Mucosa of rectum (tissue), 2 donors: ENCODE data around the gene CHCHD6.

Source experiments
- H3K27ac ChIP-seq, 2 donors: one replicate each; pipeline ENCODE4 v1.7.0; 2013; ENCODE audit warnings: inconsistent platforms in 2 of 2, low read depth in 2 of 2, low read length in 2 of 2
- H3K27me3 ChIP-seq, 2 donors: one replicate each; pipeline ENCODE4 v1.7.0; 2013; ENCODE audit warnings: low read length in 2 of 2; ENCODE audit not compliant: control insufficient read depth in 2 of 2, insufficient read depth in 2 of 2
- H3K36me3 ChIP-seq, 2 donors: one replicate each; pipeline ENCODE4 v1.7.0; 2013; ENCODE audit warnings: low read length in 2 of 2; ENCODE audit not compliant: control insufficient read depth in 2 of 2, insufficient read depth in 2 of 2
- H3K4me1 ChIP-seq, 2 donors: one replicate each; pipeline ENCODE4 v1.7.0; 2013; ENCODE audit warnings: low read length in 2 of 2, mild to moderate bottlenecking in 1 of 2; ENCODE audit not compliant: control insufficient read depth in 2 of 2, insufficient read depth in 2 of 2
- H3K4me3 ChIP-seq, 2 donors: one replicate each; pipeline ENCODE4 v1.7.0; 2013; ENCODE audit warnings: low read length in 2 of 2
- H3K9ac ChIP-seq, 2 donors: one replicate each; pipeline ENCODE4 v1.7.0; 2013; ENCODE audit warnings: low read length in 2 of 2, low read depth in 1 of 2, mild to moderate bottlenecking in 1 of 2
- H3K9me3 ChIP-seq, 2 donors: one replicate each; pipeline ENCODE4 v1.7.0; 2013; ENCODE audit warnings: low read length in 2 of 2; ENCODE audit not compliant: control insufficient read depth in 2 of 2
- donor health status: healthy.
- donor health status: Normal muscosa, but diverticular disease.

CHCHD6 gene

GRCh38 chr3:127009531-127009930 lies 305.5 kb downstream of the CHCHD6 start:
- Histone ChIP-seq H3K36me3 (peaks cover 0 to 4% of the 10 kb centered on the region in 2 donors), H3K9ac (no peak overlapping the region), H3K4me1 (no peaks in the 10 kb centered on the region), H3K4me3 (no peak overlapping the region), H3K9me3 (no peaks in the 10 kb centered on the region), H3K27ac (no peak overlapping the region), H3K27me3 (no peaks in the 10 kb centered on the region)
